B cell (primary cell): ENCODE measurements around the gene RIT2. TPM values are rescaled to one million over a fixed set of nuclear protein-coding genes. Genes with fewer than 3 reads are reported as not detected.

Source experiments
- ATAC-seq: fragments of 200-7000 bp; cut with Tn5 transposase; one replicate; pipeline ENCODE4 v1.10.0; 2021; ENCODE audit warnings: low read depth, mild to moderate bottlenecking, moderate number of reproducible peaks, moderate library complexity
- CTCF ChIA-PET: fragments of 350-600 bp; sonication (Branson Sonifier 250); formaldehyde crosslinking; loops from one replicate; lab custom pipeline; 2021; ENCODE audit warnings: antibody characterized with exemption, inconsistent platforms; lab: Charles Lee
- POLR2A ChIA-PET: fragments of 350-600 bp; sonication (Branson Sonifier 250); formaldehyde crosslinking; loops from one replicate; lab custom pipeline; 2021; ENCODE audit warnings: antibody characterized with exemption; lab: Charles Lee
- DNase-seq: peaks from one replicate; pipeline ENCODE4 v3.0.0; 2013
- H2AFZ ChIP-seq: 2 replicates; pipeline ENCODE4 v1.6.1; 2012; ENCODE audit warnings: mild to moderate bottlenecking, low read depth, low read length; ENCODE audit not compliant: insufficient read depth, poor library complexity, severe bottlenecking
- H3K27ac ChIP-seq, 2 donors: 1 replicate in 1 of 2; 2 replicates in 1 of 2; pipeline ENCODE4 v1.5.1; 2012 to 2013; ENCODE audit warnings: low read length in 2 of 2, mild to moderate bottlenecking in 2 of 2, moderate library complexity in 1 of 2
- H3K27me3 ChIP-seq, 4 experiments: fragments of 200-600 bp in 1 of 4; sonication (generic) in 1 of 4; replicated peaks in 1 of 4; 1 replicate in 2 of 4; 2 replicates in 2 of 4; pipeline versions ENCODE4 v1.6.1 to v1.7.0; 2013 to 2016; ENCODE audit warnings: low read length in 3 of 4, mild to moderate bottlenecking in 2 of 4, mixed read lengths in 1 of 4, moderate library complexity in 1 of 4; ENCODE audit not compliant: insufficient read depth in 4 of 4, control insufficient read depth in 3 of 4; ENCODE audit errors: control extremely low read depth in 1 of 4
- H3K36me3 ChIP-seq, 2 experiments: replicated peaks in 1 of 2; 1 replicate in 1 of 2; 2 replicates in 1 of 2; pipeline versions ENCODE4 v1.6.1 to v1.7.1; 2013; ENCODE audit warnings: low read length in 1 of 2; ENCODE audit not compliant: insufficient read depth in 2 of 2, control insufficient read depth in 1 of 2; ENCODE audit errors: control extremely low read depth in 1 of 2, extremely low read depth in 1 of 2
- H3K4me1 ChIP-seq, 2 donors: fragments of 200-600 bp in 1 of 2; sonication (generic) in 1 of 2; 1 replicate in 1 of 2; 2 replicates in 1 of 2; pipeline versions ENCODE4 v1.5.1 to v1.6.1; 2013 to 2017; ENCODE audit warnings: low read length in 2 of 2; ENCODE audit not compliant: control insufficient read depth in 2 of 2, insufficient read depth in 2 of 2
- H3K4me2 ChIP-seq: replicated peaks from 2 replicates; pipeline ENCODE3; 2012; ENCODE audit warnings: mild to moderate bottlenecking, low read depth, low read length; ENCODE audit not compliant: poor library complexity, severe bottlenecking
- H3K4me3 ChIP-seq, 5 experiments: fragments of 200-600 bp in 1 of 5; sonication (generic) in 1 of 5; 1 replicate in 3 of 5; 2 replicates in 2 of 5; pipeline versions ENCODE4 v1.5.1 to v1.7.0; 2011 to 2016; ENCODE audit warnings: low read length in 4 of 5, mild to moderate bottlenecking in 4 of 5, low read depth in 2 of 5, control low read depth in 1 of 5, moderate library complexity in 1 of 5; ENCODE audit not compliant: insufficient read depth in 1 of 5; ENCODE audit errors: control extremely low read depth in 1 of 5, extremely low read depth in 1 of 5
- H3K79me2 ChIP-seq: fragments of 200-600 bp; sonication (generic); one replicate; pipeline ENCODE4 v1.6.0; 2016; ENCODE audit warnings: low read length; ENCODE audit not compliant: control insufficient read depth, insufficient read depth
- H3K9ac ChIP-seq: fragments of 200-600 bp; sonication (generic); 2 replicates; pipeline ENCODE4 v1.6.1; 2017; ENCODE audit warnings: mild to moderate bottlenecking, low read length, moderate library complexity
- H3K9me3 ChIP-seq, 3 donors: one replicate each; pipeline versions ENCODE4 v1.6.1 to v1.7.1; 2013; ENCODE audit warnings: low read length in 2 of 3; ENCODE audit not compliant: control insufficient read depth in 2 of 3, insufficient read depth in 1 of 3; ENCODE audit errors: control extremely low read depth in 1 of 3
- H4K20me1 ChIP-seq: 2 replicates; pipeline ENCODE4 v1.6.0; 2012; ENCODE audit warnings: mild to moderate bottlenecking, low read length; ENCODE audit not compliant: insufficient read depth, control insufficient read depth, poor library complexity, severe bottlenecking
- H3K27ac Mint-ChIP-seq: one replicate; pipeline ENCODE4 v1.8.0; 2021; ENCODE audit warnings: mixed read lengths
- H3K27me3 Mint-ChIP-seq: one replicate; pipeline ENCODE4 v1.8.0; 2021; ENCODE audit warnings: mixed read lengths
- H3K4me1 Mint-ChIP-seq: one replicate; pipeline ENCODE4 v1.8.0; 2021; ENCODE audit warnings: mixed read lengths
- H3K4me3 Mint-ChIP-seq: one replicate; pipeline ENCODE4 v1.8.0; 2021; ENCODE audit warnings: mixed read lengths
- H3K9me3 Mint-ChIP-seq: one replicate; pipeline ENCODE4 v1.8.0; 2022; ENCODE audit warnings: mixed read lengths; ENCODE audit not compliant: insufficient read depth
- CTCF ChIP-seq: fragments of 200-600 bp; IDR thresholded peaks from one replicate; pipeline ENCODE4 v1.8.0; 2022; ENCODE audit warnings: antibody characterized with exemption, mild to moderate bottlenecking
- EZH2 ChIP-seq: IDR thresholded peaks from 2 replicates; pipeline ENCODE4 v1.6.1; 2012; ENCODE audit warnings: borderline replicate concordance, low read depth, mild to moderate bottlenecking, moderate library complexity, low read length; ENCODE audit not compliant: insufficient read depth, poor library complexity, severe bottlenecking
- WGBS: methylation state at CpG from one replicate; pipeline ENCODE4 v1.1.5; 2013; ENCODE audit warnings: missing lambda C conversion rate; ENCODE audit not compliant: insufficient coverage; 5-methylcytosine and 5-hydroxymethylcytosine counted together
- intact Hi-C: fragments of 100-400 bp; cut with micrococcal nuclease; formaldehyde crosslinking; loops from one replicate; pipeline ENCODE4 v1.10.0; 2022
- polyA plus RNA-seq: library from polyadenylated mRNA; depleted of rRNA; stranded (reverse); fragments of >200 nt; gene quantifications from 2 replicates; pipeline ENCODE4 v1.2.3, GENCODE V29; 2012
- total RNA-seq, 2 donors: library from RNA; stranded (reverse); fragments of 120-200 nt in 1 of 2; gene quantifications; 1 replicate in 1 of 2; 2 replicates in 1 of 2; pipeline versions ENCODE4 v1.2.3 to v1.2.4, GENCODE V29; 2013 to 2022

The RIT2 gene
- total and polyA plus RNA-seq, 2 donors (not counting 1 experiment from before 2014, with no cell fraction given), result not detected

- Histone ChIP-seq H3K27ac (no peak overlapping the region), H3K36me3 (no peaks in the 10 kb centered on the region), H3K4me1 (no peaks in the 10 kb centered on the region), H3K9ac (no peak overlapping the region), H3K9me3 (peaks cover 0 to 2% (median 0%) of the 10 kb centered on the region in 3 donors), H3K4me2 (no peak overlapping the region), H3K4me3 (no peak overlapping the region), H3K27me3 (no peaks in the 10 kb centered on the region), H4K20me1 (no peaks in the 10 kb centered on the region), H3K79me2 (no peaks in the 10 kb centered on the region), H2AFZ (no peak overlapping the region)
- ChIA-PET POLR2A (no interaction called here), CTCF (no interaction called here)
- Mint-ChIP-seq H3K4me1 (no peaks in the 10 kb centered on the region), H3K4me3 (no peak overlapping the region), H3K27me3 (no peaks in the 10 kb centered on the region), H3K27ac (no peak overlapping the region), H3K9me3 (no peaks in the 10 kb centered on the region)
- DNase-seq, result no peak
- intact Hi-C loops, result no loop called here
- no peak for TF ChIP-seq CTCF
- TF ChIP-seq EZH2, result no peak
- 80% methylated on average over 1 of the region's 2 CpGs for WGBS
- ATAC-seq, result no peak
Observed at GRCh38 chr18:42854558-42854957, 260.9 kb downstream of the RIT2 start.

GRCh38 chr18:42850174-42851083 lies 265.1 kb downstream of the RIT2 start:
- no peak overlapping the region for H2AFZ ChIP-seq
- no peaks in the 10 kb centered on the region for H3K36me3 ChIP-seq
- TF ChIP-seq CTCF (no peak), EZH2 (no peak)
- peaks cover 2% of the 10 kb centered on the region for H3K9me3 Mint-ChIP-seq
- intact Hi-C loops, result no loop called here
- no peaks in the 10 kb centered on the region for H4K20me1 ChIP-seq
- no peak overlapping the region for H3K27ac ChIP-seq
- no peak overlapping the region for H3K4me3 Mint-ChIP-seq
- no peaks in the 10 kb centered on the region for H3K4me1 Mint-ChIP-seq
- H3K4me2 ChIP-seq, result no peak overlapping the region
- no peaks in the 10 kb centered on the region for H3K79me2 ChIP-seq
- ChIA-PET CTCF (no interaction called here), POLR2A (no interaction called here)
- H3K9ac ChIP-seq, result no peak overlapping the region
- H3K27me3 ChIP-seq, result no peaks in the 10 kb centered on the region
- ATAC-seq (no peak), DNase-seq (no peak)
- H3K4me1 ChIP-seq, result no peaks in the 10 kb centered on the region
- no peak overlapping the region for H3K4me3 ChIP-seq
- no peaks in the 10 kb centered on the region for H3K9me3 ChIP-seq
- H3K27me3 Mint-ChIP-seq, result no peaks in the 10 kb centered on the region
- WGBS, result no CpG with 5 or more reads among the region's 5 CpGs
- no peak overlapping the region for H3K27ac Mint-ChIP-seq
